Spleen (tissue), 7 donors: ENCODE data around the gene HOXD4.

Experiments
- CTCF ChIP-seq, 11 experiments: fragments of 200-600 bp in 7 of 11; fragments of 450-650 bp in 4 of 11; sonication (generic) in 4 of 11; IDR thresholded peaks in 8 of 11; conservative IDR thresholded peaks in 3 of 11; 1 replicate in 7 of 11; 2 replicates in 4 of 11; pipeline versions ENCODE4 v1.4.0 to v1.8.0; 2016 to 2021; ENCODE audit warnings: antibody characterized with exemption in 11 of 11, inconsistent platforms in 4 of 11, mild to moderate bottlenecking in 1 of 11
- POLR2A ChIP-seq, 3 donors: fragments of 450-650 bp; IDR thresholded peaks; one replicate each; pipeline ENCODE4 v1.5.1; 2017; ENCODE audit warnings: antibody characterized with exemption in 3 of 3, mild to moderate bottlenecking in 1 of 3
- POLR2AphosphoS5 ChIP-seq, 3 donors: sonication (generic); formaldehyde crosslinking; IDR thresholded peaks; one replicate each; pipeline ENCODE4 v1.5.1; 2017; ENCODE audit warnings: antibody characterized with exemption in 3 of 3
- donor health status: DM: no; HTN: no; CAD: no; lungs with moderate emphysema.
- donor health status: DM: no; HTN: no; CAD: no.
- donor health status: DM: no; HTN: no; CAD: no.

DNA sequence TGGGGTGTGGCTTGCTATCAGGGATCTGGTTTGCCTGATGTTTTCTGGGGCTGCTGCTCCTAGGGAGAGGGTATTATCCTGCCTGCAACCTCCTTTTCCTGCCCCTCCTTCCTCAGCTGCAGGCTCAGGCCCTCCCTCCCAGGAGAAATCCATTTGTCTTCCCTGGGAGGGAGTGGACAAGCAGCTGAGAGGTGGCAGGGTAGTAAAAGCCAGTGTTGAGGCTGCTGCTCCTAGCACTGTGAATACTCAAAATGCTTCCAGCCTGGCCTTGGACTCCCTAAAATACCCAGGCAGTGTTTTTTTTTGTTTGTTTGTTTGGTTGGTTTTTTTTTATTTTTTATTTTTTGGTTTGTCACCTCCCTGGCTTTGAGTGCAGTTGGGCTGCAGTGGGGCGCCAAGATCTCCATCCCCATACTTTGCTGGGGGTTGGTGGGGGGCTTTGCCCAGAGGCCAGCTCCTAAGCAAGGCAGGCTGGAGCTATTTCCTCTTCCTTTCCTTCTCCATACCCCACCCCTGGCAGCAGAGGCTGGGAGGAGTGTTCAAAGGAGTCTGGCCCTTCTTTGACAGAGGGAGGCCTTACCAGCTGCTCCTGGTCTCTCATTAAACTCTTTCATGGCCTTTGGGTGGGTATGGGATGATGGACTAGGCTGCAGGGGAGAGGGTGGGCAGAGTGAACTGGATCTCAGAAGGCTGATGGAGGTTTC lies 19.4 kb downstream of the HOXD4 start:
- TF ChIP-seq POLR2AphosphoS5 (IDR thresholded peaks at IDR 0.05) = no peak
- TF ChIP-seq CTCF (IDR thresholded peaks at IDR 0.05 in 8 of 11, conservative IDR thresholded peaks at IDR 0.05 in 3 of 11) = no peak
- no peak for TF ChIP-seq POLR2A (IDR thresholded peaks at IDR 0.05)
